Fibroblast of lung (primary cell): ENCODE data around the gene MLPH. TPM values are rescaled to one million over a fixed set of nuclear protein-coding genes. Genes with fewer than 3 reads are reported as not detected.

ENCODE experiments used
- DNase-seq, 2 donors: peaks; one replicate each; pipeline versions ENCODE4 v3.0.0 to v3.0.0-alpha.2; 2010; ENCODE audit warnings: low read depth in 2 of 2
- H2AFZ ChIP-seq: 2 replicates; pipeline ENCODE4 v1.5.1; 2012; ENCODE audit warnings: low read length, control low read depth, inconsistent platforms
- H3K27ac ChIP-seq: 2 replicates; pipeline ENCODE4 v1.5.1; 2011; ENCODE audit warnings: low read length, control low read depth; ENCODE audit not compliant: insufficient read depth
- H3K27me3 ChIP-seq: 2 replicates; pipeline ENCODE4 v1.5.1; 2011; ENCODE audit warnings: mild to moderate bottlenecking, low read length; ENCODE audit not compliant: control insufficient read depth, insufficient read depth
- H3K36me3 ChIP-seq: 2 replicates; pipeline ENCODE4 v1.5.1; 2011; ENCODE audit warnings: low read length; ENCODE audit not compliant: control insufficient read depth, insufficient read depth
- H3K4me1 ChIP-seq: 2 replicates; pipeline ENCODE4 v1.5.1; 2011; ENCODE audit warnings: low read length; ENCODE audit not compliant: control insufficient read depth, insufficient read depth; ENCODE audit errors: extremely low read depth
- H3K4me2 ChIP-seq: 2 replicates; pipeline ENCODE4 v1.5.1; 2011; ENCODE audit warnings: low read length, control low read depth; ENCODE audit not compliant: insufficient read depth; ENCODE audit errors: extremely low read depth
- H3K4me3 ChIP-seq, 4 experiments: fragments of 200-600 bp in 1 of 4; sonication (generic) in 1 of 4; replicated peaks in 1 of 4; 2 replicates each; pipeline ENCODE4 v1.5.1; 2011 to 2016; ENCODE audit warnings: low read length in 4 of 4, low read depth in 3 of 4, mild to moderate bottlenecking in 3 of 4, control low read depth in 2 of 4, inconsistent platforms in 1 of 4, mixed read lengths in 1 of 4; ENCODE audit not compliant: insufficient read depth in 1 of 4; ENCODE audit errors: control extremely low read depth in 1 of 4
- H3K79me2 ChIP-seq: 2 replicates; pipeline ENCODE4 v1.5.1; 2012; ENCODE audit warnings: mild to moderate bottlenecking, low read length, inconsistent platforms; ENCODE audit not compliant: control insufficient read depth, insufficient read depth
- H3K9ac ChIP-seq: 2 replicates; pipeline ENCODE4 v1.5.1; 2011; ENCODE audit warnings: mild to moderate bottlenecking, low read length, control low read depth; ENCODE audit not compliant: insufficient read depth
- H3K9me3 ChIP-seq: 2 replicates; pipeline ENCODE4 v1.5.1; 2012; ENCODE audit warnings: low read depth, low read length; ENCODE audit not compliant: control insufficient read depth, insufficient read depth
- H4K20me1 ChIP-seq: 2 replicates; pipeline ENCODE4 v1.5.1; 2011; ENCODE audit warnings: low read length; ENCODE audit not compliant: control insufficient read depth, insufficient read depth; ENCODE audit errors: extremely low read depth
- CTCF ChIP-seq, 2 donors: IDR thresholded peaks in 1 of 2; conservative IDR thresholded peaks in 1 of 2; 1 replicate in 1 of 2; 2 replicates in 1 of 2; pipeline ENCODE4 v1.5.1; 2011 to 2012; ENCODE audit warnings: low read length in 2 of 2, control low read depth in 1 of 2, inconsistent platforms in 1 of 2, low read depth in 1 of 2, mild to moderate bottlenecking in 1 of 2
- EZH2 ChIP-seq: IDR thresholded peaks from 2 replicates; pipeline ENCODE4 v1.5.1; 2012; ENCODE audit warnings: low read length, control low read depth, mild to moderate bottlenecking; ENCODE audit errors: missing control alignments
- polyA plus RNA-seq, 2 donors: library from polyadenylated mRNA; depleted of rRNA in 1 of 2; stranded (reverse) in 1 of 2; unstranded in 1 of 2; fragments of >200 nt; gene quantifications; 2 replicates each; pipeline ENCODE4 v1.2.1, GENCODE V29; 2011 to 2012; ENCODE audit warnings: missing spikeins in 1 of 2
- total RNA-seq: library from RNA; depleted of rRNA; stranded (reverse); fragments of >200 nt; gene quantifications from 2 replicates; pipeline ENCODE4 v1.2.1, GENCODE V29; 2014

Gene MLPH
- total and polyA plus RNA-seq, 2 donors (not counting 1 experiment from before 2014, with no cell fraction given), result 3.1 to 10.7 TPM

GRCh38 chr2:237508361-237508760 is 21.3 kb downstream of the MLPH start:
- Histone ChIP-seq H3K27me3 (no peaks in the 10 kb centered on the region), H3K27ac (no peak overlapping the region), H3K4me2 (no peak overlapping the region), H2AFZ (no peak overlapping the region), H3K4me1 (no peaks in the 10 kb centered on the region), H3K79me2 (no peaks in the 10 kb centered on the region), H4K20me1 (no peaks in the 10 kb centered on the region), H3K9ac (no peak overlapping the region), H3K4me3 (no peak overlapping the region), H3K36me3 (no peaks in the 10 kb centered on the region), H3K9me3 (no peaks in the 10 kb centered on the region)
- no peak for TF ChIP-seq EZH2
- no peak for TF ChIP-seq CTCF (conservative IDR thresholded peaks at IDR 0.05 in 1 of 2, IDR thresholded peaks at IDR 0.05 in 1 of 2; ENCODE audit: low read depth in 1 of 2, low read length in 2 of 2)
- DNase-seq, result no peak

- Histone ChIP-seq H3K79me2 (no peaks in the 10 kb centered on the region), H4K20me1 (no peaks in the 10 kb centered on the region), H3K27ac (no peak overlapping the region), H3K9ac (no peak overlapping the region), H3K36me3 (no peaks in the 10 kb centered on the region), H3K4me2 (no peak overlapping the region), H3K4me1 (no peaks in the 10 kb centered on the region), H3K4me3 (no peak overlapping the region), H3K9me3 (no peaks in the 10 kb centered on the region), H3K27me3 (no peaks in the 10 kb centered on the region), H2AFZ (no peak overlapping the region)
- DNase-seq, result no peak
- no peak for TF ChIP-seq CTCF (conservative IDR thresholded peaks at IDR 0.05 in 1 of 2, IDR thresholded peaks at IDR 0.05 in 1 of 2; ENCODE audit: low read depth in 1 of 2, low read length in 2 of 2)
- no peak for TF ChIP-seq EZH2
These were observed 22.1 kb downstream of the MLPH start for GRCh38 chr2:237509151-237509550.

- no peak overlapping the region for H3K4me3 ChIP-seq
- H3K36me3 ChIP-seq, result no peaks in the 10 kb centered on the region
- H3K4me2 ChIP-seq, result no peak overlapping the region
- H3K9ac ChIP-seq, result no peak overlapping the region
- H3K79me2 ChIP-seq, result no peaks in the 10 kb centered on the region
- no peaks in the 10 kb centered on the region for H3K9me3 ChIP-seq
- no peak for DNase-seq
- no peak overlapping the region for H2AFZ ChIP-seq
- no peak for TF ChIP-seq EZH2
- TF ChIP-seq CTCF (conservative IDR thresholded peaks at IDR 0.05 in 1 of 2, IDR thresholded peaks at IDR 0.05 in 1 of 2; ENCODE audit: low read depth in 1 of 2, low read length in 2 of 2), result no peak
- no peaks in the 10 kb centered on the region for H4K20me1 ChIP-seq
- H3K27ac ChIP-seq, result no peak overlapping the region
- no peaks in the 10 kb centered on the region for H3K27me3 ChIP-seq
- H3K4me1 ChIP-seq, result no peaks in the 10 kb centered on the region
These were observed 22.9 kb downstream of the MLPH start for GRCh38 chr2:237509905-237510304.
